HEK293T (cell line): Measurements from ENCODE around the gene RNF103.

ENCODE experiments used
- CTCF ChIA-PET: fragments of 350-600 bp; formaldehyde crosslinking; extraction: SDS; loops from one replicate; lab custom pipeline; 2021; ENCODE audit warnings: antibody characterized with exemption, inconsistent platforms; lab: Yijun Ruan, JAX
- POLR2A ChIA-PET: fragments of 350-600 bp; formaldehyde crosslinking; extraction: SDS; loops from one replicate; lab custom pipeline; 2020; ENCODE audit warnings: antibody characterized with exemption, inconsistent platforms; lab: Yijun Ruan, JAX
- DNase-seq: peaks from one replicate; pipeline ENCODE4 v3.0.0; 2012; ENCODE audit warnings: mixed read lengths; ENCODE audit errors: extremely low spot score
- ARNT ChIP-seq: fragments of 450-650 bp; IDR thresholded peaks from 2 replicates; pipeline ENCODE4 v1.6.1; 2017; ENCODE audit warnings: mild to moderate bottlenecking
- BHLHE40 ChIP-seq: fragments of 450-650 bp; IDR thresholded peaks from 2 replicates; pipeline ENCODE4 v1.6.1; 2016; ENCODE audit warnings: mild to moderate bottlenecking, moderate library complexity, borderline replicate concordance
- CTBP1 ChIP-seq: fragments of 450-650 bp; IDR thresholded peaks from 2 replicates; pipeline ENCODE4 v1.6.1; 2016; ENCODE audit warnings: borderline replicate concordance
- ELF4 ChIP-seq: fragments of 450-650 bp; IDR thresholded peaks from 2 replicates; pipeline ENCODE4 v1.6.1; 2017; ENCODE audit warnings: antibody characterized with exemption
- FOXA1 ChIP-seq: fragments of 450-650 bp; IDR thresholded peaks from 2 replicates; pipeline ENCODE4 v1.6.1; 2016; ENCODE audit warnings: mild to moderate bottlenecking
- FOXK2 ChIP-seq: fragments of 450-650 bp; IDR thresholded peaks from 2 replicates; pipeline ENCODE4 v1.6.1; 2016; ENCODE audit warnings: mild to moderate bottlenecking
- FOXM1 ChIP-seq: fragments of 450-650 bp; IDR thresholded peaks from 2 replicates; pipeline ENCODE4 v1.6.1; 2017; ENCODE audit warnings: mild to moderate bottlenecking, borderline replicate concordance
- HDGF ChIP-seq: fragments of 450-650 bp; IDR thresholded peaks from 2 replicates; pipeline ENCODE4 v1.6.1; 2017; ENCODE audit warnings: antibody characterized with exemption, borderline replicate concordance
- L3MBTL2 ChIP-seq: fragments of 450-650 bp; conservative IDR thresholded peaks from 2 replicates; pipeline ENCODE4 v1.6.1; 2016; ENCODE audit warnings: mild to moderate bottlenecking
- LEF1 ChIP-seq: fragments of 450-650 bp; IDR thresholded peaks from 2 replicates; pipeline ENCODE4 v1.6.1; 2017; ENCODE audit warnings: mild to moderate bottlenecking, borderline replicate concordance
- NFRKB ChIP-seq: fragments of 450-650 bp; IDR thresholded peaks from 2 replicates; pipeline ENCODE4 v1.6.1; 2016; ENCODE audit warnings: mild to moderate bottlenecking, moderate library complexity
- SP1 ChIP-seq: fragments of 450-650 bp; IDR thresholded peaks from 2 replicates; pipeline ENCODE4 v1.6.1; 2017
- SUZ12 ChIP-seq: fragments of 450-650 bp; IDR thresholded peaks from 2 replicates; pipeline ENCODE4 v1.6.1; 2016; ENCODE audit warnings: mild to moderate bottlenecking
- TARDBP ChIP-seq: fragments of 450-650 bp; IDR thresholded peaks from 2 replicates; pipeline ENCODE4 v1.6.1; 2016
- ZNF384 ChIP-seq: fragments of 450-650 bp; IDR thresholded peaks from 2 replicates; pipeline ENCODE4 v1.6.1; 2016
- TF ChIP-seq, protein P1 (sequence below): fragments of 450-650 bp; IDR thresholded peaks from 2 replicates; pipeline ENCODE4 v1.6.1; 2016

RNF103 gene

GRCh38 chr2:86610871-86611270, 12.8 kb downstream of the RNF103 start:
- POLR2A ChIA-PET: no interaction called here
- CTCF ChIA-PET: no interaction called here
- TF ChIP-seq FOXM1: no peak
- no peak for TF ChIP-seq ARNT
- TF ChIP-seq ZNF384: no peak
- TF ChIP-seq SUZ12: no peak
- no peak for TF ChIP-seq CTBP1
- no peak for TF ChIP-seq NFRKB
- no peak for TF ChIP-seq LEF1
- TF ChIP-seq, protein P1, sequence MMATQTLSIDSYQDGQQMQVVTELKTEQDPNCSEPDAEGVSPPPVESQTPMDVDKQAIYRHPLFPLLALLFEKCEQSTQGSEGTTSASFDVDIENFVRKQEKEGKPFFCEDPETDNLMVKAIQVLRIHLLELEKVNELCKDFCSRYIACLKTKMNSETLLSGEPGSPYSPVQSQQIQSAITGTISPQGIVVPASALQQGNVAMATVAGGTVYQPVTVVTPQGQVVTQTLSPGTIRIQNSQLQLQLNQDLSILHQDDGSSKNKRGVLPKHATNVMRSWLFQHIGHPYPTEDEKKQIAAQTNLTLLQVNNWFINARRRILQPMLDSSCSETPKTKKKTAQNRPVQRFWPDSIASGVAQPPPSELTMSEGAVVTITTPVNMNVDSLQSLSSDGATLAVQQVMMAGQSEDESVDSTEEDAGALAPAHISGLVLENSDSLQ: no peak
- no peak for DNase-seq

- DNase-seq: no peak
- POLR2A ChIA-PET: no interaction called here
- CTCF ChIA-PET: no interaction called here
- TF ChIP-seq CTBP1: no peak
Measured at GRCh38 chr2:86608832-86609410, 14.7 kb downstream of the RNF103 start.

- no peak for DNase-seq
- TF ChIP-seq LEF1 (no peak), FOXA1 (no peak), SUZ12 (no peak), L3MBTL2 (no peak), SP1 (no peak), HDGF (no peak), NFRKB (no peak), FOXM1 (no peak), BHLHE40 (no peak), FOXK2 (no peak), ZNF384 (no peak), ELF4 (no peak), ARNT (no peak), CTBP1 (no peak), TARDBP (no peak)
- TF ChIP-seq, protein P1: no peak
- POLR2A ChIA-PET: no interaction called here
- CTCF ChIA-PET: no interaction called here
Measured at GRCh38 chr2:86603905-86604304, 19.8 kb downstream of the RNF103 start.

DNA sequence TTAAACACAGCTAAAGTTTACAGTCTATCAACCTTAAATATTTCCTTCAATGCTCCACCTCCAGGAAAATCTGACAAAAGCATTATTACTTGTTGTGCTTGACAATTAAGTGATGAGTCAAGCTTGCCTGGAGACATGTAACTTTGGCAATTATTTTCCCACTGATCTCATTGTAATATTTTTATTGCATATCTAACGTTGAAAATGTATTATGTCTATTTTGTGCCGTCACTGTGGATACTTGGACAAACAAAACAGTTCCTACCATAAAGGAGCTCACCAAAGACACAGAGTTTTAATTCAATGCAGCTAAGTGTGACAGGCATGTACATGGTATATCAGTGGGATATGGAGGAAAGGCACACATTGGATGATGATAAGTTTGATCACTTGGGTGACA, 24.7 kb downstream of the RNF103 start:
- POLR2A ChIA-PET: no interaction called here
- CTCF ChIA-PET: no interaction called here
- DNase-seq: no peak
- TF ChIP-seq NFRKB (no peak), LEF1 (no peak), L3MBTL2 (no peak), SP1 (no peak), FOXK2 (no peak), SUZ12 (no peak), FOXM1 (no peak), ELF4 (no peak), CTBP1 (no peak), ZNF384 (no peak), BHLHE40 (no peak), ARNT (no peak), FOXA1 (no peak), HDGF (no peak)

DNA sequence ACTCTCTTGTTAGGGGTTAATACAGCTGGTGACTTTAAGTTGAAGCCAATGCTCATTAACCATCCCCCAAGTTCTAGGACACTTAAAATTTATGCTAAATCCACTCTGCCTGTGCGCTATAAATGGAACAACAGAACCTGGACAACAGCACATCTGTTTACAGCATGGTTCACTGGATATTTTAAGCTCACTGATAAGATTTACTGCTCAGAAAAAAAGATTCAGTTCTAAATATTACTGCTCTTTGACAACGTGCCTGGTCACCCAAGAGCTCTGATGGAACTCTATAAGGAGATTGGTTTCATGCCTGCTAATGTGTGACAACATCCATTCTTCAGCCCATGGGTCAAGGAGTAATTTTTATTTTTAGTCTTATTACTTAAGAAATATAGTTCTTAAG, 27.5 kb downstream of the RNF103 start:
- POLR2A ChIA-PET: no interaction called here
- TF ChIP-seq CTBP1 (no peak), ELF4 (no peak), FOXA1 (no peak), SUZ12 (no peak), BHLHE40 (no peak), FOXM1 (no peak), L3MBTL2 (no peak), HDGF (no peak), SP1 (no peak), TARDBP (no peak), FOXK2 (no peak), NFRKB (no peak)
- CTCF ChIA-PET: no interaction called here
- no peak for DNase-seq

DNA sequence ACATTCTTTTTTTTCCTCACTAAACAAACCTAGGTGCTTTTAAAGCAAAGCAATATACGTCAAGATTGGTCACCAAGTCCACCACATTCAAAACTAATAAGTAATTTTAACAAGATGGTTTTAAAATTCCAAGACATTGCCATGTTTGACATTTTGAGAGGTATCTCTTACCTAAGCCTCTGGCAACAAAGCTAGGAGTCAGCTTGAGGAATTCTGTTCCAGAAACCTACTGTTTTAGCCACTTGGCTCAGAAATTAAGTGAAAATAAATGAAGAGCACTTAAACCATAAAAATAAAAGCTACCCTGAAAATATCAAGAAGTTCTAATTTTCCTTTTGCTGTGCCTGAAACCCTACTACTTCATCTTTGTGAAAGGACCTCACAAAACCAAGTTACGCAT, 30.4 kb downstream of the RNF103 start:
- TF ChIP-seq FOXM1 (no peak), FOXK2 (no peak), SUZ12 (no peak), FOXA1 (no peak), NFRKB (no peak), BHLHE40 (no peak), TARDBP (no peak), ELF4 (no peak), LEF1 (no peak), ZNF384 (no peak), CTBP1 (no peak), ARNT (no peak), HDGF (no peak)
- TF ChIP-seq, protein P1: no peak
- CTCF ChIA-PET: no interaction called here

More for the DNA sequence above, 30.4 kb downstream of the RNF103 start:
- POLR2A ChIA-PET: no interaction called here
- DNase-seq: no peak
